ENCODE measurements around the gene SRRM2. TPM values are rescaled to one million over a fixed set of nuclear protein-coding genes. Genes with fewer than 3 reads are reported as not detected.

Gene SRRM2
- 891 and 963 TPM in 2 replicates for total RNA-seq

DNA sequence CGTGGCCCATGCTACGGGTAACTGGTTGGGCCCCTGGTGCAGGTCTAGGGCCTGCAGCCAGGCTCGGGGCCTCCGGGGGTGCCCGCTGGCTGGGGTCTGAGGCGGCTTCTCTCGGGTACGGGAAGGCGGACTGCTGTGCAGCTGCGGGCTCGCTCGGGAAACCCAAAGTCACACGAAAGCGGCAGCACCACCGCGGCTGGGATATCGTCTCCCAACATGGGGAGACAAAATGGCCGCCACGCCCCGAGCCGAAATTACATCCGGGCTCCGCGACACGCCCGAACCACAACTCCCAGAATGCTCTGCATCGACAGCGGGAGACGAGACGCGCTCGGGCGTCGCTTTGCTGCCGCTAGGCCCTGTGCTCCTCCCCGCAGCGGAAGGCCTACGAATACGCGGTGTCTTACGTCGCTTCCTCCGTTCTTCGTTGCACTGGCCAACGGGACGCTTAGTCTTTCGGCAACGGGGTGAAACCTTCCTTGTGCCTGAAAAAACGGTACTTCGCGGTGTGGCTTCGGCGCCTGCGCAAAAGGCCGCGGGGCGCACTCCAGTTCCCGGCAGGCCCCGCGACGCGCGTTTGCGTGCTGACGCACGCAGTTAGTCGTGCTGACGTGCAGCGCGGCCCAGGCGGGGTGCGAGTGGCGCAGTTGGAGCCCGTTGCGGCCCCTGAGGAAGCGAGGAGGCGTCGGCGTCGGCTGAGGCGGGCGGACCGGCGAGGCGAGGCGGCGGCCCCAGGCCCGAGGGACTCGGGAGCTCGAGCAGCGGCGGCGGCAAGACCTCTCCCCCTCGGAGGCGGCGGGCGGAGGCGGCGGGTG lies at the start of gene SRRM2:
Gene SRRM2, plus strand, starts transcription at position 604 of the 815 bp plus-strand sequence. CDS start 3,727 bp downstream, outside the sequence.
- H3K27me3 Mint-ChIP-seq, result no peaks in the 10 kb centered on the region
- ChIA-PET POLR2A (interaction anchor here (0.5 to 4.6 kb wide), 22 partner anchors 11 to 1719 kb away, joined by 3 to 68 read pairs (median 6); partner anchors contain the start of genes ELOB, FLYWCH1, KCTD5 and TRAF7), CTCF (no interaction called here)
- peaks cover 38% of the 10 kb centered on the region for H3K36me3 Mint-ChIP-seq (ENCODE audit: low read depth)
- H3K4me3 Mint-ChIP-seq, result peak within 1 kb of the TSS; percentile 90
- peak within 1 kb of the TSS; percentile 98 for H3K27ac Mint-ChIP-seq
- H3K4me1 Mint-ChIP-seq, result peaks cover 52% of the 10 kb centered on the region
- DNase-seq (peak; percentile 94), ATAC-seq (ENCODE audit: low read depth) (peak; percentile 85)
- H3K9me3 Mint-ChIP-seq, result no peaks in the 10 kb centered on the region
- TF ChIP-seq, protein P1, sequence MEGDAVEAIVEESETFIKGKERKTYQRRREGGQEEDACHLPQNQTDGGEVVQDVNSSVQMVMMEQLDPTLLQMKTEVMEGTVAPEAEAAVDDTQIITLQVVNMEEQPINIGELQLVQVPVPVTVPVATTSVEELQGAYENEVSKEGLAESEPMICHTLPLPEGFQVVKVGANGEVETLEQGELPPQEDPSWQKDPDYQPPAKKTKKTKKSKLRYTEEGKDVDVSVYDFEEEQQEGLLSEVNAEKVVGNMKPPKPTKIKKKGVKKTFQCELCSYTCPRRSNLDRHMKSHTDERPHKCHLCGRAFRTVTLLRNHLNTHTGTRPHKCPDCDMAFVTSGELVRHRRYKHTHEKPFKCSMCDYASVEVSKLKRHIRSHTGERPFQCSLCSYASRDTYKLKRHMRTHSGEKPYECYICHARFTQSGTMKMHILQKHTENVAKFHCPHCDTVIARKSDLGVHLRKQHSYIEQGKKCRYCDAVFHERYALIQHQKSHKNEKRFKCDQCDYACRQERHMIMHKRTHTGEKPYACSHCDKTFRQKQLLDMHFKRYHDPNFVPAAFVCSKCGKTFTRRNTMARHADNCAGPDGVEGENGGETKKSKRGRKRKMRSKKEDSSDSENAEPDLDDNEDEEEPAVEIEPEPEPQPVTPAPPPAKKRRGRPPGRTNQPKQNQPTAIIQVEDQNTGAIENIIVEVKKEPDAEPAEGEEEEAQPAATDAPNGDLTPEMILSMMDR (IDR thresholded peaks at IDR 0.05), result no peak
- intact Hi-C loops (cut with micrococcal nuclease), result loop anchor here (1.0 to 10.0 kb wide), 9 partner anchors 25 to 969 kb away; partner anchors contain the start of genes ATP6V0C, ELOB, FLYWCH1 and KCTD5

DNA sequence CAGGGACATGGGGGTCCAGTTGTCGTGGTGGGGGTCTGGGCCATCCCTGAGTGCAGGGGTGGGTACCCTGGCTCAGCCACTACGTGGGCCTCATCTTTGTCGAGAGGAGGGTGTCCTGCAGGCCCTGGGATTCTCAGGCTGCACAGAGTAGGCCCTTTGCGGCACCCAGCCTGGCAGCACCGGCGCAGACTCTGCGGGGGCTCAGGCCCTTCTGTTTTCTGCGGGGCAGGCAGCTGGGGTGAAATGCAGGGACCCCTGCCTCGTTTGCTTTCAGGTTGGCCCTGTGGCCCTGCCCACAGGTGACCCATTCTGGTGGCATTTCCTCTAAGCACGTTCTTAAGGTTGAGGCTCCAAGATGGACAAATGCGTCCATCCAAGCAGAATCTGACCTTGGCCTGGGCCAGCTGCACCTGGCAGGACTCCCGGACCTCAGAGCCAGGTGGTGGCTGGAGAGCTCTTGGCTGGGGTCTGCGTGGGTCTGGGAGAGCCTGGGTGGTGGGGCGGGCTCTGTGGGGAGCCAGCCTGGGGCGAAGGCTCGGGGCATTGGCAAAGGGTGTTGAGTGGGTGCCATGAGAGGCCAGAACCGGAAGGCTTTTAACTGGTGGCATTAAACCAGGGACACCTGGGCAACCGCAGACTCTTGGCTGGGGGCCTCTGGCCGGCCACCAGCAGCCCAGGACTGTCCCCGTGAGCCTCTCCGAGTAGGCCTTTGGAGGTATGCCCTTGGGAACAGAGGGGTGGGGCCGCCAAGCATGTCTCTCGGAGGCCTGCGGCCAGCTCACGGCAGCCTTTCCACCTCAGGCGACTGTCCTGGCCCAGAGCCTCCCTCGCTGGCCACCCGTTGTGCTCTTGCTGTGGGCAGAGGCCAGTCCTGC lies 49.3 kb upstream of the SRRM2 start:
- H3K27me3 Mint-ChIP-seq, result no peaks in the 10 kb centered on the region

DNA sequence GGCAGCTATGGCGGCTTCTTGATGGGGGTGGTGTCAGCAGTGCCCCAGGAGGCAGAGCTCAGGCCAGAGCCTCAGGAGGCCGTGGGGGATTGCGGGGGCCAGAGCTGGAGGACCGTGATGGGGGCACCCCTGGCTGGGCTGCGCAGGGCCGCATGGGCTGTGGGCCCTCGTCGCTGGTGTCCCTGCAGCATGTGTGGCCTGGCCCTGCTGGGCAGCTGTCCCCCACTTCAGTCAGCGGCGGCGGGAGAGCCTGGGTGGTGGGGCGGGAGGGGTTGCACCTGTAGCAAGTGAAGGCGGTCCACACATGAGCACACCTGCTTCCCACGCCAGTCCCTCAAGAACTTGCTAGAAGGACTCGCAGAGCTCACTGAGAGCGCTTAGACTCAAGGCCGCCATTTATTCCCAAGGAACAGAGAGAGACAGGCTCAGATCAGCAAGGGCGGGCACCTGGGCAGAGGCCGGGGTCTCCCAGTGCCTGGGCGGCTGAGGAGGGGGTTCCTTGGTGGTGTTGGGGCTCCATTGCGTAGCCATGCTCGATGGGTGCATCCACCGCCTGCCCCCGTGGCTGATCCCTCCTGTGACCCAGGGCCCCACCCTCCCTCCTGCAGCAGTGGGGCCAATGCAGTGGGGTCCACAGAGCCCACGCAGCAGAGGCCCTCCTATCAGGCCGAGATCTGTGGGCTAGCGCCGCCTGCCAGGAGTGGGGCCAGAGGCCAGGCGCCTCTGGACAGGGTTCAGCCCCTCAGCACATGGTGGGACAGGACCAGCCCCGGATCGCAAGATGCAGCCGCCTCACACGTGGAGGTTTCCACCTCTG lies 48.1 kb upstream of the SRRM2 start:
- Mint-ChIP-seq H3K27me3 (no peaks in the 10 kb centered on the region), H3K27ac (no peak overlapping the region), H3K4me1 (no peaks in the 10 kb centered on the region), H3K4me3 (no peak overlapping the region), H3K9me3 (no peaks in the 10 kb centered on the region), H3K36me3 (ENCODE audit: low read depth) (peaks cover 54% of the 10 kb centered on the region)
- ATAC-seq (ENCODE audit: low read depth), result no peak
- TF ChIP-seq, protein P1 (IDR thresholded peaks at IDR 0.05), result no peak
- ChIA-PET CTCF (no interaction called here), POLR2A (no interaction called here)
- intact Hi-C loops (cut with micrococcal nuclease), result no loop called here
- DNase-seq, result no peak

More for the DNA sequence above, 49.3 kb upstream of the SRRM2 start:
- TF ChIP-seq, protein P1 (IDR thresholded peaks at IDR 0.05), result no peak
- CTCF ChIA-PET, result no interaction called here
- DNase-seq (no peak), ATAC-seq (ENCODE audit: low read depth) (no peak)
- Mint-ChIP-seq H3K4me3 (no peak overlapping the region), H3K27ac (no peak overlapping the region), H3K36me3 (ENCODE audit: low read depth) (peaks cover 57% of the 10 kb centered on the region), H3K9me3 (no peaks in the 10 kb centered on the region), H3K4me1 (no peaks in the 10 kb centered on the region)
- POLR2A ChIA-PET, result no interaction called here
- intact Hi-C loops (cut with micrococcal nuclease), result no loop called here

DNA sequence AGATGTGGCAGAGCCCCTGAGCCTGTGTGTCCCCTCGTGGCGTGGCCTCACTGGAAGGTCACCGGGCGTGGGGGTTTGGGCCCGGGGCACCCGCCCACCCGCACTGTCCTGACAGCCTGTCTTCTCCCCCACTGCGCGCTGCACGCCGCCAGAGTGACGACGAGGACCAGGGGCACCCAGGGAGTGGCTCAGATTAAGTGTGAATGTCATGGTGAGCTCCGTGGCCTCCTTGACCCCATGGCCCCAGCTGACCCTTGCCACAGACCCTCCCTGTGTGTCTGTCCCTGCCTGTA lies 47.5 kb upstream of the SRRM2 start:
- H3K4me1 Mint-ChIP-seq, result no peaks in the 10 kb centered on the region
- H3K9me3 Mint-ChIP-seq, result no peaks in the 10 kb centered on the region
- intact Hi-C loops (cut with micrococcal nuclease), result no loop called here
- POLR2A ChIA-PET, result no interaction called here
- no peak for DNase-seq
- CTCF ChIA-PET, result no interaction called here
- no peak for ATAC-seq (ENCODE audit: low read depth)
- H3K36me3 Mint-ChIP-seq (ENCODE audit: low read depth), result peaks cover 49% of the 10 kb centered on the region
- TF ChIP-seq, protein P1 (IDR thresholded peaks at IDR 0.05), result no peak
- H3K4me3 Mint-ChIP-seq, result no peak overlapping the region
- H3K27me3 Mint-ChIP-seq, result no peaks in the 10 kb centered on the region
- no peak overlapping the region for H3K27ac Mint-ChIP-seq
